HepG2 (cell line): Measurements from ENCODE around the gene LYZL1. TPM values are rescaled to one million over a fixed set of nuclear protein-coding genes. Genes with fewer than 3 reads are reported as not detected.
"Not testable (repeated sequence)": the region's sequence is repeated elsewhere in the genome, so short reads cannot be mapped to it uniquely, and the experiment has no call there.

Source experiments
- ATAC-seq: fragments of 200-7000 bp; cut with Tn5 transposase; 3 replicates; pipeline ENCODE4 v1.9.1; 2020; ENCODE audit warnings: mild to moderate bottlenecking, moderate library complexity
- BruUV-seq: library from RNA; stranded (reverse); fragments of 400-500 nt; replicated peaks from 2 replicates; lab custom pipeline; 2021; lab: Mats Ljungman, UMichigan
- CTCF ChIA-PET: fragments of 300-600 bp; formaldehyde crosslinking; extraction: SDS; loops from one replicate; lab custom pipeline; 2021; ENCODE audit warnings: low total read pairs, inconsistent platforms, low intra/inter-chr PET ratio; lab: Yijun Ruan, JAX
- POLR2A ChIA-PET: fragments of 350-600 bp; sonication (Branson Sonifier 250); formaldehyde crosslinking; loops from one replicate; lab custom pipeline; 2020; ENCODE audit warnings: antibody characterized with exemption, inconsistent platforms; lab: Yijun Ruan, JAX
- DNase-seq: peaks from one replicate; pipeline ENCODE4 v3.0.0-alpha.2; 2015; ENCODE audit warnings: low spot score
- FAIRE-seq: peaks from 3 replicates; lab custom pipeline; 2011; peaks lifted over from hg19 to GRCh38; lab: Jason Lieb, UNC
- H2AFZ ChIP-seq: one replicate; pipeline ENCODE4 v1.6.1; 2011; ENCODE audit warnings: low read length, inconsistent platforms
- H3K27ac ChIP-seq: fragments of 300-600 bp; 3 replicates; pipeline ENCODE4 v1.8.0; 2011; ENCODE audit warnings: mixed run types, mild to moderate bottlenecking, mixed read lengths, low read length, inconsistent platforms; ENCODE audit not compliant: insufficient read depth; ENCODE audit errors: extremely low read length
- H3K27me3 ChIP-seq, 2 experiments: fragments of 200-600 bp in 1 of 2; 2 replicates in 1 of 2; 3 replicates in 1 of 2; pipeline versions ENCODE4 v1.6.0 to v1.8.0; 2011; ENCODE audit warnings: low read length in 2 of 2, mild to moderate bottlenecking in 2 of 2, moderate library complexity in 2 of 2, inconsistent platforms in 1 of 2; ENCODE audit not compliant: insufficient read depth in 2 of 2, control insufficient read depth in 1 of 2
- H3K36me3 ChIP-seq, 2 experiments: fragments of 200-600 bp in 1 of 2; replicated peaks in 1 of 2; 2 replicates in 1 of 2; 3 replicates in 1 of 2; pipeline versions ENCODE4 v1.5.1 to v1.8.0; 2011; ENCODE audit warnings: low read length in 2 of 2, inconsistent platforms in 1 of 2; ENCODE audit not compliant: insufficient read depth in 2 of 2, control insufficient read depth in 1 of 2
- H3K4me1 ChIP-seq: 2 replicates; pipeline ENCODE4 v1.5.1; 2012; ENCODE audit warnings: low read length, inconsistent platforms; ENCODE audit not compliant: insufficient read depth
- H3K4me2 ChIP-seq: 2 replicates; pipeline ENCODE4 v1.6.0; 2011; ENCODE audit warnings: low read depth, low read length, inconsistent platforms
- H3K4me3 ChIP-seq, 3 experiments: fragments of 200-600 bp in 1 of 3; sonication (generic), shearing (Covaris generic) in 1 of 3; replicated peaks in 1 of 3; 2 replicates each; pipeline ENCODE4 v1.5.1; 2011 to 2016; ENCODE audit warnings: low read length in 3 of 3, inconsistent platforms in 2 of 3, low read depth in 2 of 3, mild to moderate bottlenecking in 2 of 3, control low read depth in 1 of 3, mixed read lengths in 1 of 3; ENCODE audit not compliant: insufficient read depth in 1 of 3
- H3K79me2 ChIP-seq: one replicate; pipeline ENCODE4 v1.6.1; 2011; ENCODE audit warnings: low read length, inconsistent platforms; ENCODE audit not compliant: insufficient read depth
- H3K9ac ChIP-seq: 2 replicates; pipeline ENCODE4 v1.6.0; 2011; ENCODE audit warnings: mild to moderate bottlenecking, low read depth, low read length, inconsistent platforms; ENCODE audit not compliant: insufficient read depth
- H3K9me3 ChIP-seq: 2 replicates; pipeline ENCODE4 v1.5.1; 2012; ENCODE audit warnings: mild to moderate bottlenecking, low read length
- H4K20me1 ChIP-seq: 2 replicates; pipeline ENCODE4 v1.6.0; 2011; ENCODE audit warnings: inconsistent platforms, mild to moderate bottlenecking, low read length, moderate library complexity; ENCODE audit not compliant: insufficient read depth
- ELK4 ChIP-seq: sonication (generic); formaldehyde crosslinking; IDR thresholded peaks from 2 replicates; pipeline ENCODE4 v1.9.0; 2021; ENCODE audit warnings: missing genetic modification reagents, borderline replicate concordance
- RBFOX2 ChIP-seq: fragments of 200-400 bp; formaldehyde crosslinking; IDR thresholded peaks from 2 replicates; pipeline ENCODE4 v1.6.1; 2017; ENCODE audit warnings: low read depth, mild to moderate bottlenecking, low read length
- ZBTB1 ChIP-seq: sonication (generic); formaldehyde crosslinking; IDR thresholded peaks from 2 replicates; pipeline ENCODE4 v1.4.0; 2020; ENCODE audit warnings: missing genetic modification reagents, borderline replicate concordance
- ZNF737 ChIP-seq: sonication (generic); formaldehyde crosslinking; IDR thresholded peaks from 2 replicates; pipeline ENCODE4 v1.5.0; 2020; ENCODE audit warnings: missing genetic modification reagents, mild to moderate bottlenecking, borderline replicate concordance
- WGBS: methylation state at CpG from one replicate; pipeline ENCODE4 v1.1.6; 2017; ENCODE audit warnings: low lambda C conversion rate; 5-methylcytosine and 5-hydroxymethylcytosine counted together
- in situ Hi-C: cut with HindIII; loops from 2 replicates; pipeline ENCODE4 v1.10.0; 2017; ENCODE audit warnings: low pct_unique_long_range_greater_than_20kb; ENCODE audit not compliant: extremely low pct_ligation_motif_present
- intact Hi-C: fragments of 100-400 bp; cut with micrococcal nuclease; formaldehyde crosslinking; loops from one replicate; pipeline ENCODE4 v1.10.0; 2022; ENCODE audit not compliant: unreplicated experiment
- polyA plus RNA-seq, 8 experiments: library from polyadenylated mRNA; depleted of rRNA in 3 of 8; stranded (reverse) in 7 of 8; unstranded in 1 of 8; fragments of >200 nt; fragmentation: Illumina TruSeq in 4 of 8; extraction: Trizol in 4 of 8; gene quantifications; 2 replicates each; pipeline versions ENCODE4 v1.2.1 to v1.2.3, GENCODE V29; 2011 to 2016; ENCODE audit warnings: low read depth in 4 of 8, missing spikeins in 1 of 8, mixed read lengths in 1 of 8; ENCODE audit not compliant: insufficient read depth in 1 of 8
- total RNA-seq, 5 experiments: library from RNA; depleted of rRNA; stranded (reverse); fragments of >200 nt; fragmentation: Illumina TruSeq; extraction: Trizol; gene quantifications; 2 replicates each; pipeline ENCODE4 v1.2.3, GENCODE V29; 2016; ENCODE audit warnings: low read depth in 1 of 5

Gene LYZL1
- total and polyA plus RNA-seq, 2 of the 13 experiments (the other 11 are each of a cell fraction or from before 2014, with no cell fraction given), result not detected

- TF ChIP-seq ZNF737 (CRISPR knock-in tag) (no peak), ELK4 (CRISPR knock-in tag) (no peak), RBFOX2 (no peak), ZBTB1 (no peak)
Observed at GRCh38 chr10:29358010-29358616, 69.2 kb downstream of the LYZL1 start (continued).

- 89% methylated on average over 18 of the region's 18 CpGs for WGBS
- H3K79me2 ChIP-seq, H3K27me3 ChIP-seq, H2AFZ ChIP-seq, POLR2A ChIA-PET, H4K20me1 ChIP-seq, DNase-seq, H3K36me3 ChIP-seq, BruUV-seq, ATAC-seq, H3K27ac ChIP-seq, H3K4me3 ChIP-seq, intact Hi-C loops, H3K9ac ChIP-seq, H3K4me2 ChIP-seq, FAIRE-seq, H3K9me3 ChIP-seq, in situ Hi-C loops: not testable (repeated sequence)
- peaks cover 42% of the 10 kb centered on the region for H3K4me1 ChIP-seq
- CTCF ChIA-PET, result interaction anchor here (1.0 kb wide), 1 partner anchor 28 kb away, joined by 3 read pairs; no protein-coding TSS in a partner anchor
Observed at GRCh38 chr10:29360215-29360853, 71.5 kb downstream of the LYZL1 start.
